HG03457 (cell line): ENCODE results near the gene RNF115.
"Not testable (repeated sequence)": the region's sequence is repeated elsewhere in the genome, so short reads cannot be mapped to it uniquely, and the experiment has no call there.

Experiments used
- ATAC-seq: cut with Tn5 transposase; IDR thresholded peaks from one replicate; pipeline ENCODE4 v1.9.1; 2021; ENCODE audit warnings: moderate number of reproducible peaks; ENCODE audit not compliant: unreplicated experiment

RNF115 gene

GRCh38 chr1:145823565-145824498 lies at the start of gene RNF115, which contains the start of gene POLR3C:
Gene RNF115 (minus strand): TSS chr1:145824095. CDS start chr1:145823873, 222 bp downstream.
Gene POLR3C (plus strand): TSS chr1:145824200. CDS start chr1:145825777, 1,577 bp downstream.
- peak; percentile 68 for ATAC-seq

GRCh38 chr1:145871994-145872924 lies 48.4 kb upstream of the RNF115 start:
- no peak for ATAC-seq

GRCh38 chr1:145868232-145868631 lies 44.3 kb upstream of the RNF115 start:
- no peak for ATAC-seq

GRCh38 chr1:145863282-145864018 lies 39.6 kb upstream of the RNF115 start:
- no peak for ATAC-seq

- peak; percentile 50 for ATAC-seq
These were observed 35.7 kb upstream of the RNF115 start for GRCh38 chr1:145859491-145860023.

GRCh38 chr1:145858901-145859490 lies 35.1 kb upstream of the RNF115 start, which contains the start of gene PIAS3:
Gene PIAS3 (minus strand): TSS chr1:145859081. CDS start chr1:145858990, 91 bp downstream.
- ATAC-seq: peak; percentile 58

GRCh38 chr1:145858238-145858900 lies 34.5 kb upstream of the RNF115 start:
- ATAC-seq: no peak

- ATAC-seq: no peak
These were observed 33.3 kb upstream of the RNF115 start for GRCh38 chr1:145857170-145857569.

GRCh38 chr1:145855426-145855948 lies 31.6 kb upstream of the RNF115 start:
- no peak for ATAC-seq

- ATAC-seq: no peak
These were observed 25.7 kb upstream of the RNF115 start for GRCh38 chr1:145849356-145850160.

GRCh38 chr1:145847827-145848226 lies 23.9 kb upstream of the RNF115 start:
- ATAC-seq: no peak

GRCh38 chr1:145846201-145846612 lies 22.3 kb upstream of the RNF115 start:
- ATAC-seq: no peak

- ATAC-seq: peak; percentile 43
These were observed 21.7 kb upstream of the RNF115 start, which contains the start of gene NUDT17 for GRCh38 chr1:145845514-145846161. Gene NUDT17 (plus strand): TSS chr1:145845630. CDS start chr1:145845641, 11 bp downstream.

- ATAC-seq: peak; percentile 61
These were observed 21.2 kb upstream of the RNF115 start for GRCh38 chr1:145845144-145845513.

GRCh38 chr1:145843031-145843430 lies 19.1 kb upstream of the RNF115 start:
- no peak for ATAC-seq

GRCh38 chr1:145837656-145838055 lies 13.8 kb upstream of the RNF115 start:
- ATAC-seq: no peak

- not testable (repeated sequence) for ATAC-seq
These were observed 6.9 kb upstream of the RNF115 start for GRCh38 chr1:145830810-145831209.
